PC-9 (cell line): ENCODE results near the gene DLG2. TPM values are rescaled to one million over a fixed set of nuclear protein-coding genes. Genes with fewer than 3 reads are reported as not detected.

Experiments used
- BruUV-seq: library from RNA; stranded (reverse); fragments of 400-500 nt; replicated peaks from 2 replicates; lab custom pipeline; 2021; lab: Mats Ljungman, UMichigan
- CTCF ChIA-PET: fragments of 300-600 bp; sonication (Branson Sonifier 250); formaldehyde crosslinking; loops from one replicate; lab custom pipeline; 2022; ENCODE audit warnings: antibody characterized with exemption; lab: Charles Lee
- POLR2A ChIA-PET: fragments of 300-600 bp; sonication (Branson Sonifier 250); formaldehyde crosslinking; loops from one replicate; lab custom pipeline; 2022; ENCODE audit warnings: antibody characterized with exemption; ENCODE audit not compliant: unreplicated experiment; lab: Charles Lee
- DNase-seq, 2 experiments: peaks; one replicate each; pipeline versions ENCODE4 v3.0.0 to v3.0.0-alpha.2; 2015 to 2022; ENCODE audit warnings: mixed read lengths in 1 of 2
- H2AFZ ChIP-seq: fragments of 200-600 bp; sonication (generic); 2 replicates; pipeline ENCODE4 v1.8.1; 2017; ENCODE audit warnings: antibody characterized with exemption
- H3F3A ChIP-seq: fragments of 200-600 bp; sonication (generic); 2 replicates; pipeline ENCODE4 v1.8.1; 2017; ENCODE audit warnings: antibody characterized with exemption, mild to moderate bottlenecking, low read depth; ENCODE audit not compliant: insufficient read depth
- H3K27ac ChIP-seq: fragments of 200-600 bp; sonication (generic); 2 replicates; pipeline ENCODE4 v1.6.1; 2016; ENCODE audit warnings: mixed run types
- H3K27me3 ChIP-seq: fragments of 200-600 bp; sonication (generic); 2 replicates; pipeline ENCODE4 v1.6.1; 2016; ENCODE audit warnings: low read depth, mixed run types; ENCODE audit not compliant: insufficient read depth
- H3K36me3 ChIP-seq: fragments of 200-600 bp; sonication (generic); 2 replicates; pipeline ENCODE4 v1.6.1; 2016; ENCODE audit warnings: low read depth, mixed run types
- H3K4me1 ChIP-seq: fragments of 200-600 bp; sonication (generic); replicated peaks from 2 replicates; pipeline ENCODE4 v1.6.1; 2016; ENCODE audit warnings: mixed run types; ENCODE audit not compliant: insufficient read depth
- H3K4me2 ChIP-seq: fragments of 200-600 bp; sonication (generic); 2 replicates; pipeline ENCODE4 v1.6.1; 2017; ENCODE audit warnings: mixed run types
- H3K4me3 ChIP-seq: fragments of 200-600 bp; sonication (generic); 2 replicates; pipeline ENCODE4 v1.6.1; 2016; ENCODE audit warnings: mixed run types
- H3K79me2 ChIP-seq: fragments of 200-600 bp; sonication (generic); 2 replicates; pipeline ENCODE4 v1.6.1; 2017; ENCODE audit warnings: low read depth, mixed run types
- H3K9me2 ChIP-seq: fragments of 200-600 bp; sonication (generic); 2 replicates; pipeline ENCODE4 v1.8.1; 2017; ENCODE audit warnings: mild to moderate bottlenecking; ENCODE audit not compliant: insufficient read depth
- H3K9me3 ChIP-seq: fragments of 200-600 bp; sonication (generic); 2 replicates; pipeline ENCODE4 v1.8.1; 2016; ENCODE audit warnings: low read depth; ENCODE audit not compliant: insufficient read depth
- H4K20me1 ChIP-seq: fragments of 200-600 bp; sonication (generic); 2 replicates; pipeline ENCODE4 v1.8.1; 2017; ENCODE audit not compliant: insufficient read depth
- EZH2 ChIP-seq: fragments of 200-600 bp; sonication (generic); IDR thresholded peaks from 2 replicates; pipeline ENCODE4 v1.8.0; 2017; ENCODE audit warnings: antibody characterized with exemption, low read depth
- intact Hi-C: fragments of 100-400 bp; cut with micrococcal nuclease; formaldehyde crosslinking; loops from one replicate; pipeline ENCODE4 v1.10.0; 2022; ENCODE audit not compliant: unreplicated experiment
- total RNA-seq: library from RNA; stranded (reverse); gene quantifications from 2 replicates; pipeline ENCODE4 v1.2.3, GENCODE V29; 2021
- TF ChIP-seq, protein P1 (sequence below): fragments of 200-600 bp; sonication (generic); conservative IDR thresholded peaks from 2 replicates; pipeline ENCODE4 v1.6.1; 2017; ENCODE audit warnings: mixed run types, antibody characterized with exemption, mild to moderate bottlenecking, moderate library complexity

The DLG2 gene
- total RNA-seq, 1 experiment from 2014 or later, result 6.4 TPM

GRCh38 chr11:83858694-83859093 lies 1768.5 kb downstream of the DLG2 start:
- no peak for TF ChIP-seq EZH2
- no TSS peak for BruUV-seq
- no peaks in the 10 kb centered on the region for H3K9me3 ChIP-seq
- no peaks in the 10 kb centered on the region for H3F3A ChIP-seq
- no peak overlapping the region for H3K4me2 ChIP-seq
- DNase-seq, result no peak
- H3K9me2 ChIP-seq, result no peaks in the 10 kb centered on the region
- no peaks in the 10 kb centered on the region for H3K79me2 ChIP-seq
- H2AFZ ChIP-seq, result no peak overlapping the region
- CTCF ChIA-PET, result no interaction called here
- H3K27me3 ChIP-seq, result no peaks in the 10 kb centered on the region
- H3K4me1 ChIP-seq, result no peaks in the 10 kb centered on the region
- H4K20me1 ChIP-seq, result no peaks in the 10 kb centered on the region
- H3K4me3 ChIP-seq, result no peak overlapping the region
- POLR2A ChIA-PET, result no interaction called here
- no peak overlapping the region for H3K27ac ChIP-seq
- intact Hi-C loops, result no loop called here
- H3K36me3 ChIP-seq, result no peaks in the 10 kb centered on the region

GRCh38 chr11:83855237-83855636 lies 1771.9 kb downstream of the DLG2 start:
- intact Hi-C loops, result no loop called here
- no TSS peak for BruUV-seq

DNA sequence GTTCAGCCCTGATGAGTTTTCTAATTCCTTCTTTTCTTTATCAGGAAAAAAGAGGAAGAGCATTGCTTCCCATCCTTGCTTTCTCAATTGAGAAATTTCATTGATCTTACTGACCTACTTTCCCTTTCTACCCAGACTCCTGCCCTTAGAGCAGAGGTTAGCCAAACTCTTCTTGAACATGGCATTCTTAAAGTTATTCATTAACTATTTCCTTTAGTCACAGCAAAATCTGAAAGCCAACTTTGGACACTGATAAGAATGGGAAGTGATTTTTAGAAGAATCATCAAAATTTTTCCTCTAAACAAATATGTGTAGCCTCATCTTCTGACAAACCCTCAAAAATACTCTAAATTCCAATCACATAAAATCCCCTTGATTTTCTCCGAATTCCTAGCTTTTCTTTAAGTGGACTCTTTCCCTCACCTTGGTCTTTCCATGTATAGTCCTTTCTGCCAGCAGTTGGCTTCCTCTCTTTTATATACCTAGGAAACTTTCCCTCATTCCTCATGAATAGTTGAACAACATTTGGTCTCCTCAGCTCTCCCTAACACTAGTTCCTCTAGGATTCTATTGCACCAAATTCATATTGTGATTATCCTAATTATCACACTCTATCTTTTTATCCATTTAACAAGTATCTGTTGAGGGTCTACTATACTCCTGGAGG lies 1774.2 kb downstream of the DLG2 start:
- no peaks in the 10 kb centered on the region for H4K20me1 ChIP-seq
- no peaks in the 10 kb centered on the region for H3K36me3 ChIP-seq
- no peaks in the 10 kb centered on the region for H3K79me2 ChIP-seq
- BruUV-seq, result no TSS peak
- no peaks in the 10 kb centered on the region for H3K4me1 ChIP-seq
- no peak overlapping the region for H2AFZ ChIP-seq
- no peak for DNase-seq
- H3K27ac ChIP-seq, result no peak overlapping the region
- H3K9me3 ChIP-seq, result no peaks in the 10 kb centered on the region
- no peaks in the 10 kb centered on the region for H3F3A ChIP-seq
- POLR2A ChIA-PET, result no interaction called here
- CTCF ChIA-PET, result no interaction called here
- intact Hi-C loops, result no loop called here
- H3K9me2 ChIP-seq, result no peaks in the 10 kb centered on the region
- no peak overlapping the region for H3K4me3 ChIP-seq
- H3K27me3 ChIP-seq, result peaks cover under 1% of the 10 kb centered on the region; the same call in 1 of the 2 replicates
- no peak overlapping the region for H3K4me2 ChIP-seq
- TF ChIP-seq, protein P1, sequence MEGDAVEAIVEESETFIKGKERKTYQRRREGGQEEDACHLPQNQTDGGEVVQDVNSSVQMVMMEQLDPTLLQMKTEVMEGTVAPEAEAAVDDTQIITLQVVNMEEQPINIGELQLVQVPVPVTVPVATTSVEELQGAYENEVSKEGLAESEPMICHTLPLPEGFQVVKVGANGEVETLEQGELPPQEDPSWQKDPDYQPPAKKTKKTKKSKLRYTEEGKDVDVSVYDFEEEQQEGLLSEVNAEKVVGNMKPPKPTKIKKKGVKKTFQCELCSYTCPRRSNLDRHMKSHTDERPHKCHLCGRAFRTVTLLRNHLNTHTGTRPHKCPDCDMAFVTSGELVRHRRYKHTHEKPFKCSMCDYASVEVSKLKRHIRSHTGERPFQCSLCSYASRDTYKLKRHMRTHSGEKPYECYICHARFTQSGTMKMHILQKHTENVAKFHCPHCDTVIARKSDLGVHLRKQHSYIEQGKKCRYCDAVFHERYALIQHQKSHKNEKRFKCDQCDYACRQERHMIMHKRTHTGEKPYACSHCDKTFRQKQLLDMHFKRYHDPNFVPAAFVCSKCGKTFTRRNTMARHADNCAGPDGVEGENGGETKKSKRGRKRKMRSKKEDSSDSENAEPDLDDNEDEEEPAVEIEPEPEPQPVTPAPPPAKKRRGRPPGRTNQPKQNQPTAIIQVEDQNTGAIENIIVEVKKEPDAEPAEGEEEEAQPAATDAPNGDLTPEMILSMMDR, result no peak
- TF ChIP-seq EZH2, result no peak

More at GRCh38 chr11:83855237-83855636, 1771.9 kb downstream of the DLG2 start:
- no peaks in the 10 kb centered on the region for H4K20me1 ChIP-seq
- no peaks in the 10 kb centered on the region for H3K9me3 ChIP-seq
- POLR2A ChIA-PET, result no interaction called here
- CTCF ChIA-PET, result no interaction called here
- no peak for DNase-seq
- no peak overlapping the region for H3K4me2 ChIP-seq
- no peak overlapping the region for H3K4me3 ChIP-seq
- H3K27me3 ChIP-seq, result no peaks in the 10 kb centered on the region; the same call in 1 of the 2 replicates
- H3F3A ChIP-seq, result no peaks in the 10 kb centered on the region
- H3K9me2 ChIP-seq, result no peaks in the 10 kb centered on the region
- no peak for TF ChIP-seq EZH2
- H3K36me3 ChIP-seq, result no peaks in the 10 kb centered on the region
- no peak overlapping the region for H3K27ac ChIP-seq
- H3K4me1 ChIP-seq, result no peaks in the 10 kb centered on the region
- H3K79me2 ChIP-seq, result no peaks in the 10 kb centered on the region
- no peak overlapping the region for H2AFZ ChIP-seq

DNA sequence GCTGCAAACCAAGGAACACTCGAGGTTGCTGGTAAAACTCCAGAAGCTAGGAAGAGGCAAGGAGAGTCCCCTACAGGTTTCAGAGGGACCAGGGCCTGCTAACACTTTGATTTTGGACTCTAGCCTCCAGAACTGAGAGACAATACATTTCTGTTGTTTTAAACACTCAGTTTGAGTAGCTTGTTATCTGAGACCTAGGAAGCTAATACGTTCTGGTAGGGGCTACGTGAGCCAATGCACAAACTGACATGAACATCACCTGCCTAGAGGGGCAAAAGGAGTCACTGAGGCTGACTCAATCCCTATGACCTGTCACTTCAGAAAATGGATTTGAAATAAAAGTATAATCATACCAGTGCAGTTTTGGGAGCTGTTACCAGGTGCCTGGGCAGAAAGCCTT lies 1775.1 kb downstream of the DLG2 start:
- no peak for DNase-seq
- Histone ChIP-seq H3K4me2 (no peak overlapping the region), H3K4me3 (no peak overlapping the region), H4K20me1 (no peaks in the 10 kb centered on the region), H3K27ac (no peak overlapping the region), H3F3A (no peaks in the 10 kb centered on the region), H2AFZ (no peak overlapping the region), H3K27me3 (peaks cover 4% of the 10 kb centered on the region; the same call in 1 of the 2 replicates), H3K79me2 (no peaks in the 10 kb centered on the region), H3K9me2 (no peaks in the 10 kb centered on the region), H3K36me3 (no peaks in the 10 kb centered on the region), H3K9me3 (no peaks in the 10 kb centered on the region), H3K4me1 (no peaks in the 10 kb centered on the region)
- CTCF ChIA-PET, result no interaction called here
- intact Hi-C loops, result no loop called here
- TF ChIP-seq, protein P1, result no peak
- TF ChIP-seq EZH2, result no peak
- POLR2A ChIA-PET, result interaction anchor here (0.6 kb wide), 1 partner anchor 9 kb away, joined by 3 read pairs; no protein-coding TSS in a partner anchor
- no TSS peak for BruUV-seq
